IMR-90 (cell line): ENCODE measurements around the gene COL23A1. TPM values are rescaled to one million over a fixed set of nuclear protein-coding genes. Genes with fewer than 3 reads are reported as not detected.

Source experiments
- ATAC-seq: fragments of 200-7000 bp; cut with Tn5 transposase; 2 replicates; pipeline ENCODE4 v1.9.1; 2020; ENCODE audit warnings: low read depth, mild to moderate bottlenecking, moderate library complexity
- BruUV-seq: library from RNA; stranded (reverse); fragments of 400-500 nt; replicated peaks from 2 replicates; lab custom pipeline; 2021; lab: Mats Ljungman, UMichigan
- CTCF ChIA-PET: fragments of 300-600 bp; formaldehyde crosslinking; extraction: SDS; loops from one replicate; lab custom pipeline; 2021; ENCODE audit warnings: antibody characterized with exemption; lab: Yijun Ruan, JAX
- POLR2A ChIA-PET: fragments of 300-600 bp; sonication (Branson Sonifier 250); formaldehyde crosslinking; loops from one replicate; lab custom pipeline; 2022; ENCODE audit warnings: antibody characterized with exemption; ENCODE audit not compliant: unreplicated experiment; lab: Charles Lee
- DNase-seq: peaks from one replicate; pipeline ENCODE4 v3.0.0; 2013
- H2AFZ ChIP-seq: replicated peaks from 2 replicates; pipeline ENCODE3; 2013; ENCODE audit warnings: low read length, mild to moderate bottlenecking; ENCODE audit not compliant: poor library complexity
- H2AK5ac ChIP-seq: 2 replicates; pipeline ENCODE4 v1.6.1; 2013; ENCODE audit warnings: low read depth, low read length, inconsistent platforms
- H2AK9ac ChIP-seq: replicated peaks from 2 replicates; pipeline ENCODE3; 2013; ENCODE audit warnings: mild to moderate bottlenecking, low read depth, low read length, moderate library complexity; ENCODE audit not compliant: poor library complexity
- H2BK120ac ChIP-seq: 2 replicates; pipeline ENCODE4 v1.6.1; 2013; ENCODE audit warnings: low read depth, low read length, inconsistent platforms
- H2BK15ac ChIP-seq: 3 replicates; pipeline ENCODE4 v1.6.1; 2013; ENCODE audit warnings: low read depth, low read length, inconsistent platforms
- H2BK20ac ChIP-seq: 2 replicates; pipeline ENCODE4 v1.6.1; 2013; ENCODE audit warnings: low read depth, mild to moderate bottlenecking, inconsistent platforms, low read length, moderate library complexity
- H2BK5ac ChIP-seq: 2 replicates; pipeline ENCODE4 v1.6.1; 2013; ENCODE audit warnings: mild to moderate bottlenecking, low read depth, low read length, inconsistent platforms; ENCODE audit not compliant: poor library complexity, severe bottlenecking
- H3K14ac ChIP-seq: replicated peaks from 2 replicates; pipeline ENCODE4 v1.6.1; 2013; ENCODE audit warnings: low read depth, low read length, inconsistent platforms
- H3K18ac ChIP-seq: 2 replicates; pipeline ENCODE4 v1.6.1; 2013; ENCODE audit warnings: low read depth, low read length, control low read depth
- H3K23ac ChIP-seq: 2 replicates; pipeline ENCODE4 v1.6.1; 2013; ENCODE audit warnings: low read depth, low read length, inconsistent platforms
- H3K27ac ChIP-seq: 2 replicates; pipeline ENCODE4 v1.5.1; 2013; ENCODE audit warnings: mild to moderate bottlenecking, control low read depth, low read length; ENCODE audit not compliant: insufficient read depth
- H3K27me3 ChIP-seq: 2 replicates; pipeline ENCODE4 v1.6.1; 2013; ENCODE audit warnings: low read length; ENCODE audit not compliant: control insufficient read depth, insufficient read depth
- H3K36me3 ChIP-seq: 2 replicates; pipeline ENCODE4 v1.6.1; 2013; ENCODE audit warnings: low read length, mixed read lengths; ENCODE audit not compliant: control insufficient read depth, insufficient read depth
- H3K4ac ChIP-seq: 2 replicates; pipeline ENCODE4 v1.6.1; 2013; ENCODE audit warnings: low read depth, low read length, inconsistent platforms
- H3K4me1 ChIP-seq: 2 replicates; pipeline ENCODE4 v1.6.1; 2013; ENCODE audit warnings: low read length, mixed read lengths; ENCODE audit not compliant: control insufficient read depth, insufficient read depth
- H3K4me2 ChIP-seq: 2 replicates; pipeline ENCODE4 v1.6.1; 2013; ENCODE audit warnings: low read depth, mild to moderate bottlenecking, control low read depth, low read length, moderate library complexity
- H3K4me3 ChIP-seq: 2 replicates; pipeline ENCODE4 v1.5.1; 2013; ENCODE audit warnings: low read depth, mild to moderate bottlenecking, control low read depth, low read length, moderate library complexity; ENCODE audit not compliant: insufficient read depth
- H3K56ac ChIP-seq: 2 replicates; pipeline ENCODE4 v1.6.1; 2013; ENCODE audit warnings: low read length, inconsistent platforms; ENCODE audit not compliant: insufficient read depth; ENCODE audit errors: extremely low read depth
- H3K79me1 ChIP-seq, 2 experiments: 2 replicates each; pipeline ENCODE4 v1.6.1; 2013; ENCODE audit warnings: low read length in 2 of 2, inconsistent platforms in 1 of 2, low read depth in 1 of 2
- H3K9ac ChIP-seq: 2 replicates; pipeline ENCODE4 v1.6.1; 2013; ENCODE audit warnings: low read depth, low read length, control low read depth
- H3K9me1 ChIP-seq: 2 replicates; pipeline ENCODE4 v1.6.1; 2013; ENCODE audit warnings: low read length, inconsistent platforms; ENCODE audit not compliant: insufficient read depth
- H3K9me3 ChIP-seq: 2 replicates; pipeline ENCODE4 v1.6.1; 2013; ENCODE audit warnings: low read length; ENCODE audit not compliant: control insufficient read depth, insufficient read depth
- H4K20me1 ChIP-seq: 2 replicates; pipeline ENCODE4 v1.6.1; 2013; ENCODE audit warnings: low read length, inconsistent platforms; ENCODE audit not compliant: insufficient read depth
- H4K5ac ChIP-seq: 2 replicates; pipeline ENCODE4 v1.6.1; 2013; ENCODE audit warnings: mild to moderate bottlenecking, low read depth, low read length, control low read depth
- H4K8ac ChIP-seq, 2 experiments: 2 replicates each; pipeline ENCODE4 v1.6.1; 2013; ENCODE audit warnings: low read depth in 2 of 2, low read length in 2 of 2, control low read depth in 1 of 2, inconsistent platforms in 1 of 2
- H4K91ac ChIP-seq: 2 replicates; pipeline ENCODE4 v1.6.1; 2013; ENCODE audit warnings: low read depth, low read length, inconsistent platforms; ENCODE audit not compliant: insufficient read depth
- CHD1 ChIP-seq: IDR thresholded peaks from 2 replicates; pipeline ENCODE4 v1.6.1; 2012; ENCODE audit warnings: low read depth, low read length, improper control_type of control experiment
- FOS ChIP-seq: fragments of 150-350 bp; IDR thresholded peaks from 2 replicates; pipeline ENCODE4 v1.6.1; 2016; ENCODE audit warnings: low read depth, low read length
- RAD21 ChIP-seq: IDR thresholded peaks from 2 replicates; pipeline ENCODE4 v1.6.1; 2012; ENCODE audit warnings: low read length, improper control_type of control experiment
- RCOR1 ChIP-seq: IDR thresholded peaks from 2 replicates; pipeline ENCODE4 v1.6.1; 2012; ENCODE audit warnings: mild to moderate bottlenecking, low read length, improper control_type of control experiment; ENCODE audit not compliant: insufficient replicate concordance
- SMC3 ChIP-seq: fragments of 150-350 bp; IDR thresholded peaks from 2 replicates; pipeline ENCODE4 v1.6.1; 2016; ENCODE audit warnings: low read depth, mild to moderate bottlenecking, antibody characterized with exemption, low read length, moderate library complexity
- WGBS, 2 experiments: methylation state at CpG; one replicate each; pipeline versions ENCODE4 v1.1.5 to v1.1.7; 2013; ENCODE audit warnings: missing lambda C conversion rate in 2 of 2; ENCODE audit not compliant: insufficient read length in 1 of 2; ENCODE audit errors: extremely low coverage in 2 of 2; 5-methylcytosine and 5-hydroxymethylcytosine counted together
- dilution Hi-C: fragments of 300-500 bp; cut with HindIII; formaldehyde crosslinking; loops from one replicate; pipeline ENCODE4 v1.14.3; 2018; ENCODE audit warnings: low sequenced_read_pairs; ENCODE audit not compliant: unreplicated experiment
- in situ Hi-C: fragments of 300-500 bp; cut with MboI; formaldehyde crosslinking; loops from 3 replicates; pipeline ENCODE4 v1.14.3; 2019; ENCODE audit warnings: low sequenced_read_pairs, inconsistent platforms, mixed read lengths
- intact Hi-C: fragments of 100-400 bp; cut with micrococcal nuclease; formaldehyde crosslinking; loops from 2 replicates; pipeline ENCODE4 v1.10.0; 2022
- polyA plus RNA-seq, 3 experiments: library from polyadenylated mRNA; depleted of rRNA; stranded (reverse); fragments of >200 nt; gene quantifications; 2 replicates each; pipeline ENCODE4 v1.2.3, GENCODE V29; 2012; ENCODE audit warnings: low replicate concordance in 1 of 3
- total RNA-seq: library from RNA; depleted of rRNA; stranded (reverse); fragments of >200 nt; gene quantifications from 2 replicates; pipeline ENCODE4 v1.2.3, GENCODE V29; 2012
- TF ChIP-seq, protein P1 (sequence below): conservative IDR thresholded peaks from 2 replicates; pipeline ENCODE4 v1.5.1; 2012; ENCODE audit warnings: mild to moderate bottlenecking, low read depth, low read length, improper control_type of control experiment

The COL23A1 gene
- total and polyA plus RNA-seq, 2 of the 4 experiments (the other 2 are of a cell fraction), result not detected

DNA sequence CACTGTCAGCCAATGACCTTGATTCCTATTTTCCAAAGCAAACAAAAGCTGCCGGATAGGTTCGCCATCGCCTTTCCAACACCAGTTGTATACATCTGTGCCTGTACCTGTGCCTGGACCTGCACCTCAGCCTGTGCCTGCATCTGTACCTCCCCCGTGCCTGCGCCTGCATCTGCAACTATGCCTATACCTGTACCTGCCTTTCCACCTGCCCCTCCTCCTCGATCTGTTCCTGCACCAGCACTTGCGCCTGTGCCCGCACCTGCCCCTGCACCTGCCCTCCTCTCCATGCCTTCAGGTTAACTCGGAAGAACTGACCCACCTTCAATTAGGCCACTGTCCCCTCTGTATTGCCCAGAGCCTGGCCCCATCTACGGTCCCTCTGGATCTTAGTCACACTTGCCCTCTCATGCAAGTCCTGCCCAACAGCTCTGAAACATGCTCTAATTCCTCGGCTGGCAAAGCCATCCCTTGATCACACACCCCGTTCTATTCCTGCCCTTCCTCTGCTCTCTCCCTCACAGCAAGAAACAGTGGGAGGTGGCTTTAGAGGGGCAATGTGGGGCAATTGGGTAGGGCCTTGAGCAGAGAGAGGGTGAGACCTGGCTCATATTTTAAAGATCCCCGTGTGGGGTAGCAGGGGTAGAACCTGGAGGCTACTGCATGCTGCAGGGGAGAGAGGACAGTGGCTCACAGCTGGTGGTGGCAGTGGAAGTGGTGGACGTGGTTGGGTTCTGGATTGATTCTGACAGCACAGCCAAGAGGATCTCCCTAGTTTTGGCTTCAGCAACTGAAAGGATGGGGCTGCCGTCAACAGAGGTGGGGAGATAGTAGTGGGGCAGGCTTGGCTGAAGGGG lies 298.0 kb downstream of the COL23A1 start (continued):
- TF ChIP-seq CHD1, result no peak

DNA sequence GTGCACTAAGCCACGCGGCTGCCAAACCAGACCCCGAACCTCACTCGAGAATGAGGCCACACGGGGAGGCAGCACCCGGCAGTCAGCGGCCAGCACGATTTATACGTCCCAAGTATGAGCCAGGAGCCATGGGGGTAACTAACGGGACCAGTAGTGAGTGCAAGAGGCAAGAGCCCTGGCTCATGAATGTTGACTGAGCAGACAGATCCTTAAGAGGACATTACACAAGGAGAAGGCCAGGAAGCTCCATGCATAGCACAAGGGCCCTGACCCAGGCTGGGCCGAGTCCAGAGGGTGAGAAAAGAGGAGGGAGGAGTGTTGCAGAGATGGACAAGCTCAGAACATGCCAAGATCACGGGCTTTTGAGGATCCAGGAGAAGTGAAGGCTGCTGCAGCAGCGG lies 299.0 kb downstream of the COL23A1 start:
- H2AK5ac ChIP-seq, result no peak overlapping the region
- H3K9ac ChIP-seq, result no peak overlapping the region
- no peak overlapping the region for H4K8ac ChIP-seq
- H2BK15ac ChIP-seq, result no peak overlapping the region
- no peak overlapping the region for H2BK20ac ChIP-seq
- H3K23ac ChIP-seq, result no peak overlapping the region
- no peaks in the 10 kb centered on the region for H3K36me3 ChIP-seq
- no peak overlapping the region for H3K4me3 ChIP-seq
- H3K4me1 ChIP-seq, result no peaks in the 10 kb centered on the region
- peaks cover 9% of the 10 kb centered on the region for H3K9me3 ChIP-seq
- ATAC-seq, result no peak
- H2AFZ ChIP-seq, result no peak overlapping the region
- H4K5ac ChIP-seq, result no peak overlapping the region
- H2AK9ac ChIP-seq, result no peak overlapping the region
- no peak for TF ChIP-seq CHD1
- TF ChIP-seq SMC3, result no peak
- TF ChIP-seq RAD21, result no peak
- TF ChIP-seq RCOR1, result no peak
- TF ChIP-seq FOS, result no peak
- TF ChIP-seq, protein P1, sequence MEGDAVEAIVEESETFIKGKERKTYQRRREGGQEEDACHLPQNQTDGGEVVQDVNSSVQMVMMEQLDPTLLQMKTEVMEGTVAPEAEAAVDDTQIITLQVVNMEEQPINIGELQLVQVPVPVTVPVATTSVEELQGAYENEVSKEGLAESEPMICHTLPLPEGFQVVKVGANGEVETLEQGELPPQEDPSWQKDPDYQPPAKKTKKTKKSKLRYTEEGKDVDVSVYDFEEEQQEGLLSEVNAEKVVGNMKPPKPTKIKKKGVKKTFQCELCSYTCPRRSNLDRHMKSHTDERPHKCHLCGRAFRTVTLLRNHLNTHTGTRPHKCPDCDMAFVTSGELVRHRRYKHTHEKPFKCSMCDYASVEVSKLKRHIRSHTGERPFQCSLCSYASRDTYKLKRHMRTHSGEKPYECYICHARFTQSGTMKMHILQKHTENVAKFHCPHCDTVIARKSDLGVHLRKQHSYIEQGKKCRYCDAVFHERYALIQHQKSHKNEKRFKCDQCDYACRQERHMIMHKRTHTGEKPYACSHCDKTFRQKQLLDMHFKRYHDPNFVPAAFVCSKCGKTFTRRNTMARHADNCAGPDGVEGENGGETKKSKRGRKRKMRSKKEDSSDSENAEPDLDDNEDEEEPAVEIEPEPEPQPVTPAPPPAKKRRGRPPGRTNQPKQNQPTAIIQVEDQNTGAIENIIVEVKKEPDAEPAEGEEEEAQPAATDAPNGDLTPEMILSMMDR, result no peak
- no peak overlapping the region for H4K91ac ChIP-seq
- CTCF ChIA-PET, result no interaction called here
- no peak overlapping the region for H3K27ac ChIP-seq
- no peak for DNase-seq
- no peak overlapping the region for H2BK5ac ChIP-seq
- intact Hi-C loops, result no loop called here
- dilution Hi-C loops, result no loop called here
- H4K20me1 ChIP-seq, result no peaks in the 10 kb centered on the region
- no peak overlapping the region for H3K14ac ChIP-seq
- no peak overlapping the region for H3K56ac ChIP-seq
- WGBS, 2 experiments, result 43% methylated on average over 9 of the region's 13 CpGs; no CpG with 5 or more reads in 1 of the 2 experiments
- no peak overlapping the region for H3K4me2 ChIP-seq
- H3K4ac ChIP-seq, result no peak overlapping the region
- H3K9me1 ChIP-seq, result no peaks in the 10 kb centered on the region
- no peak overlapping the region for H2BK120ac ChIP-seq
- BruUV-seq, result no TSS peak
- H3K27me3 ChIP-seq, result no peaks in the 10 kb centered on the region; the same call in 1 of the 2 replicates
- POLR2A ChIA-PET, result no interaction called here
- in situ Hi-C loops, result loop anchor here (25.0 kb wide), 1 partner anchor 1196 kb away; no protein-coding TSS in a partner anchor
- no peak overlapping the region for H3K18ac ChIP-seq
- H3K79me1 ChIP-seq, result no peaks in the 10 kb centered on the region
